WTC11 (cell line): ENCODE measurements around the gene ZNF467.

Experiments
- FOXP1 ChIP-seq: sonication (generic); formaldehyde crosslinking; IDR thresholded peaks from 2 replicates; pipeline ENCODE4 v1.8.0; 2022; ENCODE audit warnings: missing genetic modification reagents, mild to moderate bottlenecking, moderate library complexity, borderline replicate concordance
- JAZF1 ChIP-seq: fragments of 250-450 bp; sonication (Bioruptor Pico); IDR thresholded peaks from 2 replicates; pipeline ENCODE4 v1.9.0; 2021; ENCODE audit warnings: moderate library complexity, mild to moderate bottlenecking, inconsistent platforms
- MYBL2 ChIP-seq: sonication (generic); formaldehyde crosslinking; IDR thresholded peaks from 2 replicates; pipeline ENCODE4 v1.8.1; 2023; ENCODE audit warnings: mild to moderate bottlenecking, moderate library complexity, missing genetic modification reagents
- NR2C2 ChIP-seq: sonication (generic); formaldehyde crosslinking; IDR thresholded peaks from 2 replicates; pipeline ENCODE4 v1.8.0; 2022; ENCODE audit warnings: mild to moderate bottlenecking, missing genetic modification reagents
- SMAD3 ChIP-seq: sonication (generic); formaldehyde crosslinking; IDR thresholded peaks from 2 replicates; pipeline ENCODE4 v1.8.0; 2022; ENCODE audit warnings: missing genetic modification reagents, mild to moderate bottlenecking, borderline replicate concordance
- TF ChIP-seq, protein P1 (sequence below): fragments of 200-600 bp; IDR thresholded peaks from 2 replicates; pipeline ENCODE4 v1.8.0; 2022; ENCODE audit warnings: antibody characterized with exemption
- TF ChIP-seq, protein P2 (sequence below): sonication (generic); formaldehyde crosslinking; IDR thresholded peaks from 2 replicates; pipeline ENCODE4 v1.8.1; 2023; ENCODE audit warnings: mild to moderate bottlenecking, missing genetic modification reagents, moderate library complexity
- TF ChIP-seq, protein P3 (sequence below): fragments of 250-450 bp; sonication (Bioruptor Pico); IDR thresholded peaks from 2 replicates; pipeline ENCODE4 v1.9.0; 2021; ENCODE audit warnings: mild to moderate bottlenecking
- TF ChIP-seq, protein P4 (sequence below): sonication (generic); formaldehyde crosslinking; conservative IDR thresholded peaks from 2 replicates; pipeline ENCODE4 v1.8.1; 2022; ENCODE audit warnings: mild to moderate bottlenecking, missing genetic modification reagents
- TF ChIP-seq, protein P5 (sequence below): sonication (generic); formaldehyde crosslinking; IDR thresholded peaks from 2 replicates; pipeline ENCODE4 v1.8.0; 2022; ENCODE audit warnings: mild to moderate bottlenecking, missing genetic modification reagents
- TF ChIP-seq, protein P6 (sequence below): sonication (generic); formaldehyde crosslinking; IDR thresholded peaks from 2 replicates; pipeline ENCODE4 v1.8.1; 2022; ENCODE audit warnings: mild to moderate bottlenecking, moderate library complexity, missing genetic modification reagents

DNA sequence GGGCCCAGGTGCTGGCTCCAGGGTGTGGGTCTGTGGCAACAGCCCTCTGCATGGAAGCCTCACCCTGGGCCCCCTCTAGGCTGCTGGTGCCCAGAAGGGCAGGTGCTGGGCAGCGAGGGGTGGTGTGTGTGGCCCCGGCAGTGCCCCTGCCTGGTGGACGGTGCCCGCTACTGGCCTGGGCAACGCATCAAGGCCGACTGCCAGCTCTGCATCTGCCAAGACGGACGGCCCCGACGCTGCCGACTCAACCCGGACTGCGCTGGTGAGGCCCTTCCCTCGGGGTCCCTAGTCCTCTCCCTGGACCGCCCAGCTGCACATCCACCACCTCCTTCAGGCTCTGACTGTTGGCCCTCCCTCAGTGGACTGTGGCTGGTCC lies 18.8 kb upstream of the ZNF467 start:
- TF ChIP-seq, protein P1, sequence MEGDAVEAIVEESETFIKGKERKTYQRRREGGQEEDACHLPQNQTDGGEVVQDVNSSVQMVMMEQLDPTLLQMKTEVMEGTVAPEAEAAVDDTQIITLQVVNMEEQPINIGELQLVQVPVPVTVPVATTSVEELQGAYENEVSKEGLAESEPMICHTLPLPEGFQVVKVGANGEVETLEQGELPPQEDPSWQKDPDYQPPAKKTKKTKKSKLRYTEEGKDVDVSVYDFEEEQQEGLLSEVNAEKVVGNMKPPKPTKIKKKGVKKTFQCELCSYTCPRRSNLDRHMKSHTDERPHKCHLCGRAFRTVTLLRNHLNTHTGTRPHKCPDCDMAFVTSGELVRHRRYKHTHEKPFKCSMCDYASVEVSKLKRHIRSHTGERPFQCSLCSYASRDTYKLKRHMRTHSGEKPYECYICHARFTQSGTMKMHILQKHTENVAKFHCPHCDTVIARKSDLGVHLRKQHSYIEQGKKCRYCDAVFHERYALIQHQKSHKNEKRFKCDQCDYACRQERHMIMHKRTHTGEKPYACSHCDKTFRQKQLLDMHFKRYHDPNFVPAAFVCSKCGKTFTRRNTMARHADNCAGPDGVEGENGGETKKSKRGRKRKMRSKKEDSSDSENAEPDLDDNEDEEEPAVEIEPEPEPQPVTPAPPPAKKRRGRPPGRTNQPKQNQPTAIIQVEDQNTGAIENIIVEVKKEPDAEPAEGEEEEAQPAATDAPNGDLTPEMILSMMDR: no peak
- no peak for TF ChIP-seq SMAD3
- TF ChIP-seq, protein P2, sequence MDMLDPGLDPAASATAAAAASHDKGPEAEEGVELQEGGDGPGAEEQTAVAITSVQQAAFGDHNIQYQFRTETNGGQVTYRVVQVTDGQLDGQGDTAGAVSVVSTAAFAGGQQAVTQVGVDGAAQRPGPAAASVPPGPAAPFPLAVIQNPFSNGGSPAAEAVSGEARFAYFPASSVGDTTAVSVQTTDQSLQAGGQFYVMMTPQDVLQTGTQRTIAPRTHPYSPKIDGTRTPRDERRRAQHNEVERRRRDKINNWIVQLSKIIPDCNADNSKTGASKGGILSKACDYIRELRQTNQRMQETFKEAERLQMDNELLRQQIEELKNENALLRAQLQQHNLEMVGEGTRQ (CRISPR knock-in tag): no peak
- TF ChIP-seq, protein P3, sequence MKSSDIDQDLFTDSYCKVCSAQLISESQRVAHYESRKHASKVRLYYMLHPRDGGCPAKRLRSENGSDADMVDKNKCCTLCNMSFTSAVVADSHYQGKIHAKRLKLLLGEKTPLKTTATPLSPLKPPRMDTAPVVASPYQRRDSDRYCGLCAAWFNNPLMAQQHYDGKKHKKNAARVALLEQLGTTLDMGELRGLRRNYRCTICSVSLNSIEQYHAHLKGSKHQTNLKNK (CRISPR knock-in tag): no peak
- TF ChIP-seq, protein P4, sequence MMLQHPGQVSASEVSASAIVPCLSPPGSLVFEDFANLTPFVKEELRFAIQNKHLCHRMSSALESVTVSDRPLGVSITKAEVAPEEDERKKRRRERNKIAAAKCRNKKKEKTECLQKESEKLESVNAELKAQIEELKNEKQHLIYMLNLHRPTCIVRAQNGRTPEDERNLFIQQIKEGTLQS (CRISPR knock-in tag): no peak
- TF ChIP-seq MYBL2: no peak
- TF ChIP-seq, protein P5, sequence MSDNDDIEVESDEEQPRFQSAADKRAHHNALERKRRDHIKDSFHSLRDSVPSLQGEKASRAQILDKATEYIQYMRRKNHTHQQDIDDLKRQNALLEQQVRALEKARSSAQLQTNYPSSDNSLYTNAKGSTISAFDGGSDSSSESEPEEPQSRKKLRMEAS (CRISPR knock-in tag): no peak
- TF ChIP-seq, protein P6, sequence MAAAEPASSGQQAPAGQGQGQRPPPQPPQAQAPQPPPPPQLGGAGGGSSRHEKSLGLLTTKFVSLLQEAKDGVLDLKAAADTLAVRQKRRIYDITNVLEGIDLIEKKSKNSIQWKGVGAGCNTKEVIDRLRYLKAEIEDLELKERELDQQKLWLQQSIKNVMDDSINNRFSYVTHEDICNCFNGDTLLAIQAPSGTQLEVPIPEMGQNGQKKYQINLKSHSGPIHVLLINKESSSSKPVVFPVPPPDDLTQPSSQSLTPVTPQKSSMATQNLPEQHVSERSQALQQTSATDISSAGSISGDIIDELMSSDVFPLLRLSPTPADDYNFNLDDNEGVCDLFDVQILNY (CRISPR knock-in tag): no peak
- no peak for TF ChIP-seq NR2C2 (CRISPR knock-in tag)
- no peak for TF ChIP-seq FOXP1 (CRISPR knock-in tag)
- no peak for TF ChIP-seq JAZF1 (CRISPR knock-in tag)
